ENCODE results near the gene ERBB2. TPM values are rescaled to one million over a fixed set of nuclear protein-coding genes. Genes with fewer than 3 reads are reported as not detected.
A peak's percentile ranks its signal among the peaks of the same experiment; 100 is the strongest.

ERBB2 gene
- total and polyA plus RNA-seq, 2 of the 13 experiments (the other 11 are each of a cell fraction or from before 2014, with no cell fraction given): 57.7 to 64.1 TPM

- TF ChIP-seq ZNF770 (CRISPR knock-in tag; IDR thresholded peaks at IDR 0.05) (no peak), ZNF746 (CRISPR knock-in tag; IDR thresholded peaks at IDR 0.05) (peak; percentile 71), MYC (CRISPR knock-in tag; IDR thresholded peaks at IDR 0.05; ENCODE audit: borderline replicate concordance) (peak; percentile 59; the same call in 1 of the 2 replicates), ZNF326 (CRISPR knock-in tag; IDR thresholded peaks at IDR 0.05; ENCODE audit: borderline replicate concordance) (no peak), TAF1 (CRISPR knock-in tag; IDR thresholded peaks at IDR 0.05) (peak; percentile 65; the same call in 1 of the 2 replicates), HOXD1 (CRISPR knock-in tag; IDR thresholded peaks at IDR 0.05) (0 out of 2 replicates have a peak, but pooled peaks have one; percentile 40), FOXO1 (CRISPR knock-in tag; IDR thresholded peaks at IDR 0.05) (peak; percentile 72), HMGXB4 (CRISPR knock-in tag; IDR thresholded peaks at IDR 0.05; ENCODE audit: borderline replicate concordance in 1 of 2, low read depth in 1 of 2) (peak; percentile 5 to 72; a peak in 1 of 4 replicates), HNF1B (CRISPR knock-in tag; IDR thresholded peaks at IDR 0.05) (peak; percentile 85), SMC3 (IDR thresholded peaks at IDR 0.05; ENCODE audit: low read length) (no peak), TMF1 (CRISPR knock-in tag; IDR thresholded peaks at IDR 0.05; ENCODE audit: low read depth) (0 out of 2 replicates have a peak, but pooled peaks have one; percentile 14), ZNF841 (CRISPR knock-in tag; IDR thresholded peaks at IDR 0.05; ENCODE audit: borderline replicate concordance) (no peak), TBX2 (CRISPR knock-in tag; IDR thresholded peaks at IDR 0.05; ENCODE audit: borderline replicate concordance) (peak; percentile 76), SMARCC2 (IDR thresholded peaks at IDR 0.05) (no peak), YEATS4 (CRISPR knock-in tag; IDR thresholded peaks at IDR 0.05; ENCODE audit: borderline replicate concordance) (peak; percentile 75), ZSCAN21 (CRISPR knock-in tag; IDR thresholded peaks at IDR 0.05; ENCODE audit: borderline replicate concordance) (no peak), ZNF768 (CRISPR knock-in tag; IDR thresholded peaks at IDR 0.05) (peak; percentile 45; the same call in 1 of the 2 replicates), AFF4 (CRISPR knock-in tag; IDR thresholded peaks at IDR 0.05) (peak; percentile 68), ARNT2 (CRISPR knock-in tag; IDR thresholded peaks at IDR 0.05; ENCODE audit: low read depth) (peak; percentile 43; the same call in 1 of the 2 replicates)
Observed at GRCh38 chr17:39740357-39741111, 40.7 kb downstream of the ERBB2 start (continued).
